B cell (primary cell): ENCODE data around the gene CD6.

Experiments
- EZH2 ChIP-seq: IDR thresholded peaks from 2 replicates; pipeline ENCODE4 v1.6.1; 2012; ENCODE audit warnings: borderline replicate concordance, low read depth, mild to moderate bottlenecking, moderate library complexity, low read length; ENCODE audit not compliant: insufficient read depth, poor library complexity, severe bottlenecking
- TF ChIP-seq, protein P1 (sequence below): fragments of 200-600 bp; IDR thresholded peaks from one replicate; pipeline ENCODE4 v1.8.0; 2022; ENCODE audit warnings: antibody characterized with exemption, mild to moderate bottlenecking

DNA sequence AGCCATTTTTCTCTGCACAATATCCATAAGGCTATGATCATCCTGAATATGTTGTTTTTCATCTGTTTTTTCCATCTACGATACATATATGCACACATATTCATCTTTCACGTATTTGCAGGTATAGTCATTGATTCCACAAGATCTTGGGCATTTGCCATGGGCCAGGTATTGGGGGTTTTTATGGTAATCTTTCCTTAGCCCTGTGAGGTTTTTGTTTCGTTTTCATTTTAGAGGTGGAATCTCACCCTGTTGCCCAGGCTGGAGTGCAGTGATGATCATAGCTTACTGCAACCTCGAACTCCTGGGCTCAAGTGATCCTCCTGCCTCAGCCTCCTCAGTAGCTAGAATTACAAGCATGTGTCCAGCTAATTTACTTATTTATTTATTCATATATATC lies 20.0 kb downstream of the CD6 start:
- TF ChIP-seq, protein P1, sequence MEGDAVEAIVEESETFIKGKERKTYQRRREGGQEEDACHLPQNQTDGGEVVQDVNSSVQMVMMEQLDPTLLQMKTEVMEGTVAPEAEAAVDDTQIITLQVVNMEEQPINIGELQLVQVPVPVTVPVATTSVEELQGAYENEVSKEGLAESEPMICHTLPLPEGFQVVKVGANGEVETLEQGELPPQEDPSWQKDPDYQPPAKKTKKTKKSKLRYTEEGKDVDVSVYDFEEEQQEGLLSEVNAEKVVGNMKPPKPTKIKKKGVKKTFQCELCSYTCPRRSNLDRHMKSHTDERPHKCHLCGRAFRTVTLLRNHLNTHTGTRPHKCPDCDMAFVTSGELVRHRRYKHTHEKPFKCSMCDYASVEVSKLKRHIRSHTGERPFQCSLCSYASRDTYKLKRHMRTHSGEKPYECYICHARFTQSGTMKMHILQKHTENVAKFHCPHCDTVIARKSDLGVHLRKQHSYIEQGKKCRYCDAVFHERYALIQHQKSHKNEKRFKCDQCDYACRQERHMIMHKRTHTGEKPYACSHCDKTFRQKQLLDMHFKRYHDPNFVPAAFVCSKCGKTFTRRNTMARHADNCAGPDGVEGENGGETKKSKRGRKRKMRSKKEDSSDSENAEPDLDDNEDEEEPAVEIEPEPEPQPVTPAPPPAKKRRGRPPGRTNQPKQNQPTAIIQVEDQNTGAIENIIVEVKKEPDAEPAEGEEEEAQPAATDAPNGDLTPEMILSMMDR: no peak
- TF ChIP-seq EZH2: no peak
